T1000 (cell line): ENCODE results near the gene FOXN3.

ENCODE experiments used
- DNase-seq: peaks from one replicate; lab custom pipeline; 2025; ENCODE audit warnings: mixed read lengths; lab: John Stamatoyannopoulos, UW

Gene FOXN3

DNA sequence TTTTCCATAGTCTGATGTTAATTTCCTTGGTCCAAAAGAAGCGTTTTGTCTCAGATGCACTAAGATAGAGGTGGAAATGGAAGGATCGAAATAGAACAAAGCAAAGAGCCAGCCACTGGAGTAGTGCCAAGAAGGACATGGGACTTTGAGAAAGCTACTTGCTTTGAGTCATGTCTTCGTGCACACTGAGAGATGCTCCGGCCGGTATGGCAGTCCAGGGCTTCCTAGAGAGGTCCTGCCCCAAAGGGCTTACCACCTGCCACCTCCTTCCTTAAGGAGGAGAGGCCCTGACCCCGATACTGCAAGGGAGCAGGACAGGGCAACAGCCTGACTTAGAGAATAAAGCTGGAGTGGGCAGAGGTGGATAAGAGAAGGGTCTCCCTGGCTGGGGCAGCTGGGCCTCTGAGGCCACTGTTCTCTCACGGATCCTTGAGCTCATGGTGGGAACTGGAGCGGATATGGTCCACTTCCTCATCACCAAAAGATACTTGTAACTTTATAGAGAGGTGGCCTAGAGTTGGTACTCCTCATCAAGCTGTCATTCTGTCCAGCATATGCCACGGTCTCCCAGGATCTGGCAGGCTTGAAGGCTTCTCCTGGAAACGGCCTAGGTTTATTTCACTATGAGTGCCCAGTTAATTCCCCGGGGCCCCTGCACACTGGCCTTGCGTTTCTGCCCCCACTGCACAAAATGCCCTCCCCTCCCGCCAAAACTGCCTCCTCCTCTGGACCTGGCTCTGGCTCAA is 57.4 kb downstream of the FOXN3 start:
- no peak for DNase-seq

DNA sequence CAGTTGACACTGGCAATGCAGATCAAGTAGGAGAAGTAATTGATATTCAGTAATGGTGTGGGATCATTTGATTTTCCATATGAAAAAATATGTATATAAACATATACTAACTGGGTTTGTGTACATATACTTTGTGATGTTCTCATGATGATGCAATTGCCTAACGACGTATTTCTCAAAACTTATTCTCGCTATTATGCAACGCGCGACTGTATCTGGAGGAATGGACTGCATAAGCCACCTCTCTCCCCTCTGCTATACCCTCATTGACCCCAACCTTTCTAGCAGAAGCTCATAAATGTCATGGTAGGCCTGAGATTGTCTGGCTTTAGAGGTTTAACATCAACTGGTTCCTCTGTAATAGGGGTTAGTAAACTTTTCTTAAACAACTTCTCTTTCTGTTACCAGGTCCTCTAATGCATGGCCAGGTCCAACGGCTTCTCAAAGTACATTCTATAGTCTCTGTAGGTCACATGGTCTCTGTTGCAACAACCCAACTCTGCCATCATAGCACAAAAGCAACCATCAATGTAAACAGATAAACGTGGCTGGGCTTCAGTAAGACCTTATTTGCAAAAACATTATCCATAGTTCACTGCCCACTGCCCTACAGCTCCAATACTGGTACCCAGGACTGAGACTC is 59.3 kb downstream of the FOXN3 start:
- no peak for DNase-seq

DNA sequence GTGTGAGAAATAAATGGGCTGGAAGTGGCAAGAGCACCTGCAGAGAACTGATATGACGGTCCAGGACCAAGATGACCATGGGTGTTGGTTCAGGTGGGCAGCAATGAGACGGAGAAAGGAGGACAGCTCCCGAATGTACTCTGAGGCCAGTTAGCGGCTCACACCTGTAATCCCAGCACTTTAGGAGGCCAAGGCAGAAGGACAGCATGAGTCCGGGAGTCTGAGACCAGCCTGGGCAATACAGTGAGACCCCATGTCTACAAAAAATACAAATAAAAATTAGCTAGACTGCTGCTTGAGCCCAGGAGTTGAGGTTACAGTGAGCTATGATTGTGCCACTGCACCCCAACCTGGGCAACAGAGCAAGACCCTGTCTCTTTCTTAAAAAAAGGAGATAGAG is 60.1 kb downstream of the FOXN3 start:
- DNase-seq, result no peak

DNA sequence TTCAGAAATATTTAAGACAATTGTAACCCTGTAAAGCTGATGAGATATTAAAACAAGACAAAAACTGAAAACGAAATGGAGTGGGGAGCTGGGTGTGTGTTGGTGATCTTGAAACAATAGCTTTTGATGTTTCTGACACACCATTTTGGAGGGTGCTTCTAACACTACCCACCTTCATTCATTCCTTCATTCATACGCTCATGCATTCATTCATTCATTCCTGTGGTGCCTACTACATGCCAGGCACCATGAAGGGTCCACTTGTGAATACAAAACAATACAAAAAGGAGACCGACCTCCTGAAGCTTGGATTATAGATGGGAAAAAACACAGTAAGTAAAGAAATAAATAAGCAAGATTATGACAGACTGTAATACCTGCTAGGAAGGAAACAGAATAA is 60.5 kb downstream of the FOXN3 start:
- no peak for DNase-seq

DNA sequence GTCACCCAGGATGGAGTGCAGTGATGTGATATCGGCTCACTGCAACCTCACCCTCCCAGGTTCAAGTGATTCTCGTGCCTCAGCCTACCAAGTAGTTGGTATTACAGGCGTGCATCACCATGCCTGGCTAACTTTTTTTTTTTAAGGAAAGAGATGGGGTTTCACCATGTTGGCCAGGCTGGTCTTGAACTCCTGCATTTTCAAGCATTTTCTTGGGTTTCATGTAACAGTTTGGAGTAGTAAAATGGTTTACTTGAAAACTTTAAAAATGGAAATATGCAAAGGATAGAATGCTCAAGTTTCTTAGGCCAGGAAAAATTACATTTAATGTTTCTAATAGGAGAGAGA is 63.3 kb downstream of the FOXN3 start:
- no peak for DNase-seq

DNA sequence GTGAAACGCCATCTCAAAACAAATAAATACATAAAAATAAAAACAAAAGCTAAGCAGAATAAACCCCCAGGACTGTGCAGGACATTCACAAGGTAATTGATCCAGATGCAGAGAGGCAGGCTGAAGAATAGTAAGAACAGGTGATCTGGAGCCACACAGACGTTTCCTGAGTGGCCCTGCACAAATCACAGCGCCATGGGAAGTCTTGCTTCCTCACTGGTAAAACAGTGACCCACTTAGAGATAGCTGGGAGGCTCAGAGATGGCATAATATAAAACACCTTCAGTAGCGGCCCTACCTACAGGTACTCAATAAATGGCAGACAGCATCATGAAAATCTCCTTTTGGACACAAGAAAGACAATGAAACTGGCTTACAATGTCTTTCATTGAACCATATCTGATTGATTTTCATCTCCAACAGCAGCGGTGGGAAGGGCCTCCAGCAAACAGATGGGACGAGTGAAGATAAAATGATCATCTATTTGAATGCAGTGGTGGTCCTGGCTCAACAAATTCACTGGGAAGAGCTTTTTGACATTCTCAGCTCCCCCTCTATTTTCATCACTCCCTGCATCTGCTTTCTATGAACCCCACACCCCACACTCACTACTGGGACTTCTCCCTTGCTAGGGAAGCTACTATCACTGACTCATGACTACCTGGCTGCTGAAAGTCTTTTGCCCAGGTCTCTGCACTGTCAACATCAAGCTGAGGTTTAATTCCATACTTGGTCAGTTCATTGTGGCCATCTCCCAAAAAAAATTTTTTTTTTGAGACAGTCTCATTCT is 63.9 kb downstream of the FOXN3 start:
- no peak for DNase-seq

DNA sequence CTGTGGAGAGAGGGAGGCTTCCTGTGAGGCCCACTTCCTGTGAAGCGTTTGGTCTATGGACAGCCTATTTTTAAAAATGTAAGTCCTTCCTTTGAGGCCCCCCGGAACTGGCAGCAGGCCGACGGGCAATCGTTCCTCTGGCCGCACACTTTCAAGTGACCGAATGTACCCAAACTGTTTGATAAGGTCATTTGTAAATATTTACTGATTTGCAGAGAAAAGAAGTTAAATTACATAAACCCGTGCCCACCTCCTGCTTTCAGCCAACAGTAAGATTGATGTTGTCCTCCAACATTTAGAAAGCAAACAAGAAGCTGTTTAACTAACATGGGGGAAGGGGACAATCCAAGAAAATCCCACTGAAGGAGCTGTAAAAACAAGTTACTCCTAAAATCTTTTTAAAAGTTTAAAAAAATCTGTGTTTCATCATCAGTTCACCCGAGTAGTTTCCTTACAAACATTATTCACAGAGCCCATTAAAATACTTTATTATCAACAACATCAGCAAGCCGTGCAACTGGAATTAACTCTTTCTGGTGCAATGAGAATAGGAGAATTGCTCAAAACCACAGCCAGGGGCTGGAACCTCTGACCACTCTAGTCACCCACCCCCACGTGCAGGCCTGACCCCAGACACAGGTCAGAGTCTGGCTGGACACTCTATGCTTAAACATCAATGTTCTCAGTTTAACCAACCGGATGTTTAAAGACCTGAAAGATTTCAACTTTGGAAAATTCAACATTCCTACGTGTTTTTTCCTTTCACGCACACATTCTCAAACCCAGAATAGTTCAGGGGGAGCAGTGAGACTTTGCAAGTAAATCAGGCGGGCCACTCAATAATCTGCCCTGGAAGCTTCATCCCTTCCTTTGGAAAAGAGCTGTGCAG is 65.3 kb downstream of the FOXN3 start:
- DNase-seq, result no peak

DNA sequence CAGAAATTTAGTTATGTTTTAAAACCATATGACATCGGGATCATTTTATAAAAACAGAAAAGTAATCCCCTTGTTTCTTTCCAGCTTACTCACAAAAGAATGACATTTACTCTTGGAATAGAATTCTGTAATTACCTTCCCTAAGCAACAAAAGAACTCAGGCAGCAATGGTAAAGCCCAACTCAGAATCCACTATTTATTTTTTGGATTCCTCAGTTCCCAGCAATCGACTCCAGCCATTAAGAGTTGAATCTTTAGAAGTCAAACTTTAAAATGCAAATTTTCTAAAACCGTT is 65.9 kb downstream of the FOXN3 start:
- DNase-seq, result no peak

DNA sequence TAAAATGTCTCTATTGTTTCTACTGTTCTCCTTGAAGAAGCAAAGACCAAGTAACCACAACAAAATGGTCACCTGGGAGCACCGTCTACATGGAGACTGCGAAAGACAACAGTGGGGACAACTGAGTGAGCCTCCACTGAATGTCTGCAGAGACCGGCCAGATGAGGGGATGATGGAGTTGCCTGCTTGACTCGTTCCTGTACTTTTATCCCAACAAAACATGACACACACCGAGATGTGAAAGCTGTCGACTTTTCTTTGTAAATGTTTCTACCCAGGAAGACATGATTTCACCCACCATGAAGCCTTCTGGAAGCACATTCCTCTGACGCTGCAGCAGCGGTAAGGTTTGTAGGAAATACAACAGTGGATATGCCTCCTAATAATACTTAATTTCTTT is 66.9 kb downstream of the FOXN3 start:
- no peak for DNase-seq

DNA sequence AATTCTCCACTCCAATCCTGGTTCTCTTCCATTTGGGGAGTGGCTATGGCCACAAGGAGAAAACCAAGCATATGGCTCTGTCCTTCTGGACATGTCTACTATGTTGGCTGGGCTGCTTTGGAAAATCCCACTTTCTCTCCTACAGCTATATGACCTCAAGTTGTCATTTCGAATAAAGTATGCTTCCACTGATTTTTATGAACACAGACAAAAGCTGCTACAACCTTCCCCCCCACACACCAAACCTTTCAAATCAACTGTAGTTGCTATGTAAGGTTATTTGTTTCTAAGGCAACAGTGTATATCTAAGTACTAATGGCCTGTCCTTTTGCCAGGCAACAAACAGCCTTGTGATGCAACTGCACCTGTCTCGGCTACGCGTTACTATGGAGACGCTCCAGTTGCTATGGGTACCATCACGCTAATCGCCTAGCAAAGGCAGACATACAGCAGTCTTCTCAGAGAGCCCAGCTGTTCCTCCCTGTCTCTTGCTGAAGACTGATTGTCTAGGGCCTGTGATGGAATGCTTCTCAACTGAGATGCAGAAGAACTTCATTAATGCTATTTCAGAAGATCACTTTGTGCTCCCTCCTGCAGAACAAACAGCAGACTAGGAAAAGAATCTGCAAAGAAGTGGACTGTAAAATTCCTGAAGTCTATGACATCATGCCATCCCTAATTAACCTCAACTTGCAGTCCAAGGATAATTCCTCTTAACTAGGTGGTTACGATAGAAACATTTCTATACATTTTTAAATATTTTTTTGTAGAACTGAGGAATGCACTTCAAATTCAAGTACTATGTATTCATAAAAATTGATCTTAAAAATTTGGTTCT is 67.6 kb downstream of the FOXN3 start:
- no peak for DNase-seq

DNA sequence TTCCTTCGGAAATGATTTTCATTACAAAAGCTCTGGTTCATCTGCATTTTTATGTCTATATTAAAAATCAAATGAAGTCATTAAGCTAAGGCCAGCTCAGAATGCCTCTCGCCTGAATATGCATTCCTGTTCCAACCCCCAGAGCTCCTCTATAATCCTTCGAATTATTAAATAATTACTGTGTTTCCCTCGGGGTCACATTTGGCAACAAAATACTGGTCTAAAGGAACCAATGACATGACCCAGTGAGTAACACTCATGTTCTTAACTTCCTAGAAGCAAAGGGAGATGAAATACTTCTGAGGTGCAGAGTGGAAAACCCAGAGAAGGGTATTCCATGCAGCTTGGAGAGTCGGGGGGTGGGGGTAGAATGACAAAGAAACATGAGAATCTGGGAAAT is 68.3 kb downstream of the FOXN3 start:
- DNase-seq, result no peak

DNA sequence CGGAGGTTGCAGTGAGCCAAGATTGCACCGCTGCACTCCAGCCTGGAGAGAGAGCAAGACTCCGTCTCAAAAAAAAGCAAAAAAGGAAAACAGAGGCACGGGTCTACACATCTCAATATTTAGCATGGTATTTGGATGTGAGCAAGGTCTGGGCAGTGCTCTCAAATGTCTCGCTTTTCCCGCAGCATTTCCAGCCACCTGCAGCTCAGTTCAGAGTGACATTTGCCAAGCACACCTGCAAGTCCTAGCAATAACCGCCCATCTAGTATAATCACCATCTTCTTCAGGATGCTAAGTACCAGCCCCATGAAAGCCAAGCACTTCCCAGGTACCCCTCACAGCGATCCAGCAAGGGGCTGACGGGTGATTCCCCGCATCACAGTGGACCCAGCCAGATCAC is 69.1 kb downstream of the FOXN3 start:
- DNase-seq, result no peak

DNA sequence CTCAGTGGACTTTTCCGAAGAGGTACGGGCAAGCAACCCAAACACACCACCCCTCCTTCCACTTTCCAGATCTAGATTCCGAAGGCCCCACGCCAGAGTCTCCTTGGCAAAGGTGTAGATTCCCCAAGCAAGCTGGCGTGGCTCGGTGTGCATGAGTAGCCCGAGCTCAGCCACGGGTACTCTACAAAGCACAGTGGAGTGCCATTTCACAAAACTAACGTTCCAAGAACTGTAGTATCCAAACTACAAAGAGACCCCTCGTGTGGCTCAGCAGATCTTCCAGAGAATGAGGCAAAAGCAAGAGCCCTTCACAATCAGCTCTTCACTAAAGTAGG is 72.1 kb downstream of the FOXN3 start:
- DNase-seq, result no peak

DNA sequence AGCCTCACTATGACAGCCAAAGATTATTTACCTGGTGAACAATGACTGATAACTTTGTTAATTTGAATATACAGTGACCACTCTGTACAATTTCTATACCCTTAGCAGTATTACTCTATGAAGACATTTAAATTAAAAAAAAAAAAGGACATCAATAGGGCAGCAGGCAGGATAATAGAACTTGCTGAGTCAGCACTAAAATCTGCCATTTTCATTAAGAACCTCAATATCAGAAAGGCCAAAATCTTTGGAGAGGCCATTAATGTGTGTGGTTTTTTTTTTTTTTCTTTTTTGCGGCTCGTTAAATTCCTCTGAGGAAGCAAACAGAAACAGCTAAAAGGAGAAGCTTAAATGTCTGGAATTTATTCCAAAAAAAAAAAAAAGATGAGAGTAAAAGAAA is 73.7 kb downstream of the FOXN3 start:
- DNase-seq, result no peak

DNA sequence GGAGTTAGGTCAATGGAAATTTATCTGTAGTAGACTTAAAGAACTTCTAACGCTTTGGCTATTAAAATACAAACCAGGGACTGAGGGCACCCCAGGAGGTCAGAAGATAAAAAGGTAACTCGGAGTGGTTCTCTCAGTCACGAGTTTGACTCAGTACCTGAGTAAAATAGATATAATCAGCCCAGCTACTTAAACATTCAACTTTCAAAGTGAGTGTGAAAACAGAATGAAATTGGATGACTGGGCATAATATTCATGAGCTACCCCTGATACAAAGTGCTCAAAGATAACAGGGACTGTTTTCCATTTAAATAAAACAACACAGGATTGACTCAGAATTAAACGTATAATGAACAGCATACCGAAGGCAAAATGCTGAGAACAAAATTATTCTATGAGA is 75.0 kb downstream of the FOXN3 start:
- DNase-seq, result no peak

DNA sequence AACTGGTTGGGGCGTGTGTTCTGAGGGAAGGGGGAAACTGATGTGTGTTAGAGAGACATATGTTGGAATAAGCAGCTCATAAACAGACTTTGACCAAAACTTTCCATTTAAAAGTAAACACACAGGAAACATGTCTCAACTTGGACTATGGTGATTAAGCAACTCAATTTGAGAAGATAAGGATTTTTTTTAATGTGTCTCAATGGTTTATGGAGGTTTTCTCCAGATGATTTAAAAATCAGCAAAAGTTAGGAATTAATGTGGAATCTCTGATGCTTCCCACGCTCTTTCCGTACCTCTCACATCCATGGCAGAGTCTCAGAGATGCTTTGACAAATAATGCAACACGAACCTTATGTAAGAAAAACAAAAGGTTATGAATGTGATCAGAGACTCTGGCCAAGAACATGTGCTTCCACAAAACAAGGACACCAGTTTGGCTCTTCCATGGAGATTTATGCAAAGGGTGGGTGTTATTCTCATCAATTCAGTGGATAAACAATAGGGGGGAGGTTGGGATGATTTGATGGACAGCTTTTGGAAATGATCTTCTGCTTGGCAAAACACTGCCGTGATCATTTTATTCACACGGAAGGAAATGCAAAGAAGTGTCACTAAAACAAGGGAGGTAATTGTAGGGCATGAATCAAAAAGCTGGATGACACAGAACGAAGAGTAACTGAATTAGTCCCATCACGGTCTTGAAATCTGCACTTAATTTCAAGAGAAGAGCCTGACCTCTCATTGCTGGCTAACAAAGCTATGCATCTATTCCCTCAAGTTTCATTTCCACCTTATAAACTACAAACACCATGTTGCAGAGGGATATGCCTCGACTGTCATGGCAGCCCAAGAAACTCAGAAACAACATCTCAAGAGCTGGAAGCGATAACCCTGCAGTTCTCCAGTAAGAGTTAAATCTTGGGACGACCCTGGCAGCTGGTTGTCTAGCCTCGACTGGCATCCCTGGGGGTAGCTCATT is 76.5 kb downstream of the FOXN3 start:
- DNase-seq, result no peak

DNA sequence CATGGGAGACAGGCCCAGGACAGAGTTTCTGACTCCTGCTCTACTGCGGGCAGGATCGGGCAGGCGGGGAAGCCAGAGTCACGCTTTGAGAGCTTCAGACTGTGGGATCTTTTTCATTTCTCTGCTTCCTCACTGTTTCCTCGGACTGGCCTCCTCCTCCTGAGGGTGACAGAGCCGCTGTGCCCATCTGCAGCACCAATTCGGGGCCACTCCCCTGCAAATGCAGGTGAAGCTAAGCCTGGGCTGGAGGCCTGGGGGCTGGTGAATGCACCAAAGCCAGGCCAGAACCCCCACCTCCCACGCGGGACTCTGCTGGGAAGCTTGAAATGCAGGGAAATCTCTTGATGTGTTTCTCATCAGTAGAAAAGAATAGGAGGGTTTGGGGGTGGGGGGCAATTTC is 77.5 kb downstream of the FOXN3 start:
- DNase-seq, result no peak

DNA sequence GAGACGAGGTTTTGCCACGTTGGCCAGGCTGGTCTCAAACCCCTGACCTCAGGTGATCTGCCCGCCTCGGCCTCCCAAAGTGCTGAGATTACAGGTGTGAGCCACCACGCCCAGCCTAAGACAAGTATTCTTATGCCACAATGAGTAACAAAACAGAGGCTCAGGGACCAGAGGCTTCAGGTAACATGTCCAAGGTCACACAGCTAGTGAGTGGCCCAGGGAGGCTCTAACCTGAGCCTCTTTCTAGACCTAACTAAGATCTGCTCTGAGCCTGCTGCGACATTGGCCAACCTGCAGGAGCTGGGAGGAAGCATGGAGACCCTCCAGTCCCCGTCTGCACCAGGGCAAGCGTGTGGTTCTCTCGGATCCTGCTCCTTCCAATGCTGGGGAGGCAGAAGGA is 77.9 kb downstream of the FOXN3 start:
- DNase-seq, result no peak

DNA sequence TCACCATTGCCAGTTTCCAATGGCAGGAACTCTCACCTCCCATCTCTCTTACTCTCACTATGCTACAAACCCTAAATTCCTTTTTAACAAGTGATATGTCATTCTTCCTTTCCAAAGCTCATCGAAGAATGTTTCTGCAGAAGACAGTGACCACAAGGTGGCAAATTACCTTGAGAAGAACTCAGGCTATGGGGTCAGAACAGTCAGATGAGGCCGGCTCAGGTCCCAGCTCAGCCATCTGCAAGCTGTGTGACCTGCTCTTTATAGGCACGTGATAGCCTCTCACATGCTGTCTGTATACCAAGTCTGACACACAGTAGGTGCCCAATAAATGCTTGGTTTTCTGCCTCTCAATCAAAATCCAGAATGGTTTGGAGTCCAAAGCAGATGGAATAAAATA is 80.7 kb downstream of the FOXN3 start:
- DNase-seq, result no peak

DNA sequence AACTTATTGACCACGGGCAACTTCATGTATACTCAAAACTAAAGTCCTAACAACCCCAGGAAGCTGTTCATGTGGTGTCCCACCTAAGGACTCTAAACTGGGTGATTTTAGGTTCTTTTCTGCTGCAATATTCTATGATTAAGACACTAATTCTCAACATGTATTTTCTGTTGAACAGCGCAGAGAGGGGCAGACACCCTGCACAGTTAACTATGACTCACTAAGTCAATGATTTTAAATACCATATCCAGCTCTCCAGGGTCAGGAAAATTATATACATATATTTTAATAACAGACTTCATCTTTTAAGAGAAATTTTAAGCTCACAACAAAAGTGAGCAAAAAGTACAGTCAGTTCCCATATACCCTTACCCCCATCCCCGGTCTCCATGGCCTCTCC is 85.0 kb downstream of the FOXN3 start:
- DNase-seq, result no peak

DNA sequence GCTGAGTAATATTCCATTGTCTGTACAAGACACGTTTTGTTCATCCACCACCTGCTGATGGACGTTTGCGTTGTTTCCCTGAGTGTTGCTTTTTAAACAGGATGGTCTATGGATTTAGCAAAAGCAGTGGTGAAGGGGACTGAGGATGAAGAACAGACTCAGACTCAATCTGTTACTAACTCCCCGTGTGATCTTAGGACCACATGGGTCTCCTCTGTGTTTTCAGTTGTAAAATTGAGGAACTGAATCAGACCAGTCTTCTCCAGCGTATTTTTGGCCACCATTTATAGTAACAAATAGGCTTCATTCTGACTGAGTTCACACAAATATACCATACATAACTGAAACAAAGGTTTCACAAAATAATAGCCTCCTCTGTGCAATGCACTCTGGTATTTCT is 85.6 kb downstream of the FOXN3 start:
- DNase-seq, result no peak
